Endodermal cell (in vitro differentiated cells): ENCODE results near the gene GLS2. TPM values are rescaled to one million over a fixed set of nuclear protein-coding genes. Genes with fewer than 3 reads are reported as not detected.

Experiments used
- DNase-seq: peaks from one replicate; pipeline ENCODE4 v3.0.0-alpha.2; 2017
- H3K27ac ChIP-seq: 2 replicates; pipeline ENCODE4 v1.5.1; 2013; ENCODE audit warnings: mild to moderate bottlenecking, low read depth, low read length, moderate library complexity
- H3K27me3 ChIP-seq: 2 replicates; pipeline ENCODE4 v1.6.1; 2013; ENCODE audit warnings: mild to moderate bottlenecking, low read length, moderate library complexity; ENCODE audit not compliant: insufficient read depth, control insufficient read depth, poor library complexity, severe bottlenecking
- H3K36me3 ChIP-seq: 2 replicates; pipeline ENCODE4 v1.7.0; 2013; ENCODE audit warnings: mild to moderate bottlenecking, low read length, moderate library complexity; ENCODE audit not compliant: control insufficient read depth, insufficient read depth
- H3K4me1 ChIP-seq: one replicate; pipeline ENCODE4 v1.7.0; 2013; ENCODE audit warnings: low read length; ENCODE audit not compliant: control insufficient read depth, insufficient read depth
- H3K4me3 ChIP-seq: 2 replicates; pipeline ENCODE4 v1.5.1; 2013; ENCODE audit warnings: mild to moderate bottlenecking, low read length, moderate library complexity
- H3K9ac ChIP-seq: 2 replicates; pipeline ENCODE4 v1.6.1; 2013; ENCODE audit warnings: mild to moderate bottlenecking, low read length, moderate library complexity; ENCODE audit not compliant: poor library complexity, severe bottlenecking; ENCODE audit errors: extremely low read depth
- H3K9me3 ChIP-seq: 2 replicates; pipeline ENCODE4 v1.6.1; 2013; ENCODE audit warnings: mild to moderate bottlenecking, low read length, moderate library complexity; ENCODE audit not compliant: control insufficient read depth
- H3K27ac Mint-ChIP-seq: 2 replicates; pipeline ENCODE4 v1.8.0; 2020; ENCODE audit warnings: mixed read lengths
- H3K27me3 Mint-ChIP-seq: 2 replicates; pipeline ENCODE4 v1.8.0; 2021; ENCODE audit warnings: mild to moderate bottlenecking, mixed read lengths; ENCODE audit not compliant: insufficient read depth
- H3K36me3 Mint-ChIP-seq: 2 replicates; pipeline ENCODE4 v1.8.0; 2020; ENCODE audit warnings: low read depth, mixed read lengths
- H3K4me1 Mint-ChIP-seq: 2 replicates; pipeline ENCODE4 v1.8.0; 2020; ENCODE audit warnings: mixed read lengths
- H3K4me3 Mint-ChIP-seq: 2 replicates; pipeline ENCODE4 v1.8.0; 2020; ENCODE audit warnings: mild to moderate bottlenecking, moderate library complexity, mixed read lengths
- H3K9me3 Mint-ChIP-seq: 2 replicates; pipeline ENCODE4 v1.8.0; 2020; ENCODE audit warnings: mild to moderate bottlenecking, mixed read lengths
- WGBS, 2 experiments: methylation state at CpG; one replicate each; pipeline versions ENCODE4 v1.1.5 to v1.1.7; 2013; ENCODE audit warnings: missing lambda C conversion rate in 2 of 2, mixed read lengths in 1 of 2; ENCODE audit not compliant: insufficient coverage in 1 of 2, insufficient read length in 1 of 2; 5-methylcytosine and 5-hydroxymethylcytosine counted together
- total RNA-seq, 2 donors: library from RNA; stranded (reverse); fragmentation: NEBNext Ultra II Directional in 1 of 2; extraction: Animal tissue kit (Norgen Biotek cat#: 25700) in 1 of 2; gene quantifications; 2 replicates in 1 of 2; 3 replicates in 1 of 2; pipeline ENCODE4 v1.2.1, GENCODE V29; 2021
- TF ChIP-seq, protein P1 (sequence below): fragments of 200-600 bp; sonication (generic); conservative IDR thresholded peaks from 2 replicates; pipeline ENCODE4 v1.5.0; 2021; ENCODE audit warnings: antibody characterized with exemption, mild to moderate bottlenecking

GLS2 gene
- total RNA-seq, 2 donors from 2014 or later: 1.5 to 2.7 TPM

GRCh38 chr12:56469007-56469930 lies 18.7 kb downstream of the GLS2 start:
- Mint-ChIP-seq H3K27ac (peak overlapping the region; percentile 96), H3K36me3 (peaks cover 9% of the 10 kb centered on the region), H3K27me3 (no peaks in the 10 kb centered on the region), H3K4me1 (peaks cover 10% of the 10 kb centered on the region), H3K9me3 (no peaks in the 10 kb centered on the region), H3K4me3 (peak overlapping the region; percentile 87)
- Histone ChIP-seq H3K27me3 (no peaks in the 10 kb centered on the region), H3K27ac (peak overlapping the region; percentile 83), H3K4me3 (peak overlapping the region; percentile 96), H3K9ac (peak overlapping the region; percentile 87), H3K9me3 (no peaks in the 10 kb centered on the region), H3K4me1 (no peaks in the 10 kb centered on the region), H3K36me3 (peaks cover 7% of the 10 kb centered on the region)
- TF ChIP-seq, protein P1, sequence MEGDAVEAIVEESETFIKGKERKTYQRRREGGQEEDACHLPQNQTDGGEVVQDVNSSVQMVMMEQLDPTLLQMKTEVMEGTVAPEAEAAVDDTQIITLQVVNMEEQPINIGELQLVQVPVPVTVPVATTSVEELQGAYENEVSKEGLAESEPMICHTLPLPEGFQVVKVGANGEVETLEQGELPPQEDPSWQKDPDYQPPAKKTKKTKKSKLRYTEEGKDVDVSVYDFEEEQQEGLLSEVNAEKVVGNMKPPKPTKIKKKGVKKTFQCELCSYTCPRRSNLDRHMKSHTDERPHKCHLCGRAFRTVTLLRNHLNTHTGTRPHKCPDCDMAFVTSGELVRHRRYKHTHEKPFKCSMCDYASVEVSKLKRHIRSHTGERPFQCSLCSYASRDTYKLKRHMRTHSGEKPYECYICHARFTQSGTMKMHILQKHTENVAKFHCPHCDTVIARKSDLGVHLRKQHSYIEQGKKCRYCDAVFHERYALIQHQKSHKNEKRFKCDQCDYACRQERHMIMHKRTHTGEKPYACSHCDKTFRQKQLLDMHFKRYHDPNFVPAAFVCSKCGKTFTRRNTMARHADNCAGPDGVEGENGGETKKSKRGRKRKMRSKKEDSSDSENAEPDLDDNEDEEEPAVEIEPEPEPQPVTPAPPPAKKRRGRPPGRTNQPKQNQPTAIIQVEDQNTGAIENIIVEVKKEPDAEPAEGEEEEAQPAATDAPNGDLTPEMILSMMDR: no peak
- no peak for DNase-seq
- 58 to 59% methylated on average over 17 to 19 of the region's 19 CpGs for WGBS, 2 experiments

DNA sequence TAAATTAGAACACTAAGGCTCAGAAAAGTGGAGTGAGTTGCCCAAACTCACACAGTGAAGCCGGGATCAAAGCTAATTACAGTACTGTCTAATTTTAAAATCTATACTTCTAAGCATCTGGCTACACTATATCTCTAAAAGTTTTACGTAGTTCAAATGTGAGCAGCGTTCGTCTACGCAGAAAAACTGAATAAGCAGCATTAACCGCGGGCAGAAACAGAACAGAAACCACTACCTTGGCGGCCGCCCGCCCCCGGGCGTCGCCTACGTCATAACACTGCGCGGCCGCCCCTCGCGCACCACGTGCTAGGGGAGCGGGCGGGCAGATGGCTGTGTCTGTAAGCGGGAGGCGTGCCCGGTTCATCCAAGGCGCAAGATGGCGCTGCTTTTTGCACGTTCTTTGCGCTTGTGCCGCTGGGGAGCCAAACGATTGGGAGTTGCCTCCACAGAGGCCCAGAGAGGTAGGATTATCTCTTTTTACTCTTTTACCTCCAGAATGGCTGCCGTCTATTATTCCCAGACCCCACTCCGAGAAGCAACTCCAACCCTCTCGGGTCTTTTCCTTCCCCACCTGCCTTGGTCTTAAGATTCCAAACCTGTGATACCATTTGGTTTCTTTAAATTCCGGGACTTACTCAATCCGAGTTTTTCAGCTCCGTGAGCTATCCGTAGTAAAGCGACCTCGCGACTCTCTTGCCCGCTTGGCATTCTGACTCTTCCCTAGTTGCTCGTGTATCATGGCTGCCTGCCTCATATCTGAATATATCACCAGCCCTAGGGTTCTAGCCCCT lies 19.6 kb downstream of the GLS2 start, which contains the start of gene SPRYD4:
SPRYD4 (plus strand) TSS at position 363 of the 791 bp plus-strand sequence; CDS start at position 377, 14 bp downstream.
- H3K4me3 ChIP-seq: peak within 1 kb of the TSS; percentile 96
- 1% methylated on average over 40 to 43 of the region's 43 CpGs for WGBS, 2 experiments
- peaks cover 9% of the 10 kb centered on the region for H3K36me3 Mint-ChIP-seq
- no peaks in the 10 kb centered on the region for H3K9me3 ChIP-seq
- DNase-seq: peak; percentile 97
- no peaks in the 10 kb centered on the region for H3K27me3 ChIP-seq
- H3K27ac Mint-ChIP-seq: peak within 1 kb of the TSS; percentile 96
- peak within 1 kb of the TSS; percentile 87 for H3K4me3 Mint-ChIP-seq
- H3K9me3 Mint-ChIP-seq: no peaks in the 10 kb centered on the region
- H3K9ac ChIP-seq: peak within 1 kb of the TSS; percentile 87
- H3K4me1 Mint-ChIP-seq: peaks cover 10% of the 10 kb centered on the region
- H3K27ac ChIP-seq: peak within 1 kb of the TSS; percentile 83
- no peaks in the 10 kb centered on the region for H3K4me1 ChIP-seq
- TF ChIP-seq, protein P1: peak; percentile 39
- no peaks in the 10 kb centered on the region for H3K27me3 Mint-ChIP-seq
- peaks cover 7% of the 10 kb centered on the region for H3K36me3 ChIP-seq

DNA sequence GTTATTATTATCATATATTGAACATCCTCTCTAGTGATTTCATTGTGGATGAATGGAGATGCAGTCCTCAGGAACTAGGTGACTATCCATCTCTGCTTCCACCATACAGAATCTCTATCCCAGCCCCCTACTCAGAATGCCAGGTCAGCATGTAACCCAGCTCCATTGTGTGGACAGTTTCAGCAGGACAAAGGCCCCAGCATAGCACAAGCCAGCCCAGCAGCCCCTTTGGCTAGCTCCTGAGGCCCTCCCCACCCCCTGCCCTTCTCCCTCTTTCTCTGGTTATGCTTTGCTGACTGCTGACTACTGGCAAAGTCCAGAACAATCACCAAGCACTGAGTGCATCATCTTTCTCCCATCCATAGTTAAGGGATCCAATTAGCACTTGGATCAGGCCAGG lies 25.4 kb downstream of the GLS2 start:
- DNase-seq: no peak
- H3K36me3 ChIP-seq: no peaks in the 10 kb centered on the region
- no peaks in the 10 kb centered on the region for H3K4me1 ChIP-seq
- no peaks in the 10 kb centered on the region for H3K36me3 Mint-ChIP-seq
- no peak overlapping the region for H3K4me3 ChIP-seq
- H3K9ac ChIP-seq: no peak overlapping the region
- no peaks in the 10 kb centered on the region for H3K27me3 Mint-ChIP-seq
- peaks cover 2% of the 10 kb centered on the region for H3K4me1 Mint-ChIP-seq
- H3K9me3 ChIP-seq: no peaks in the 10 kb centered on the region
- TF ChIP-seq, protein P1: no peak
- no peaks in the 10 kb centered on the region for H3K27me3 ChIP-seq
- H3K27ac ChIP-seq: peak overlapping the region; percentile 80
- no peak overlapping the region for H3K27ac Mint-ChIP-seq
- no peaks in the 10 kb centered on the region for H3K9me3 Mint-ChIP-seq
- H3K4me3 Mint-ChIP-seq: no peak overlapping the region
